OCI-LY1 (cell line): Measurements from ENCODE around the gene KNSTRN.

Source experiments
- H2AFZ ChIP-seq: fragments of 200-600 bp; sonication (generic), shearing (Covaris generic); 2 replicates; pipeline ENCODE4 v1.6.0; 2014; ENCODE audit warnings: antibody characterized with exemption, mild to moderate bottlenecking, low read length
- H3F3A ChIP-seq: fragments of 200-600 bp; sonication (generic), shearing (Covaris generic); 2 replicates; pipeline ENCODE4 v1.6.0; 2014; ENCODE audit warnings: mild to moderate bottlenecking, antibody characterized with exemption, low read length, moderate library complexity; ENCODE audit not compliant: insufficient read depth
- H3K27ac ChIP-seq: fragments of 200-600 bp; sonication (generic); 2 replicates; pipeline ENCODE4 v1.5.1; 2014; ENCODE audit warnings: low read length, mixed run types, mild to moderate bottlenecking, low read depth; ENCODE audit not compliant: poor library complexity, severe bottlenecking
- H3K27me3 ChIP-seq: fragments of 200-600 bp; sonication (generic); 2 replicates; pipeline ENCODE4 v1.6.0; 2014; ENCODE audit warnings: antibody characterized with exemption, mild to moderate bottlenecking, low read length, moderate library complexity; ENCODE audit not compliant: insufficient read depth
- H3K36me3 ChIP-seq: fragments of 200-600 bp; sonication (generic); 2 replicates; pipeline ENCODE4 v1.6.1; 2014; ENCODE audit warnings: mild to moderate bottlenecking, antibody characterized with exemption, low read length, moderate library complexity, mixed read lengths; ENCODE audit not compliant: insufficient read depth
- H3K4me1 ChIP-seq: fragments of 200-600 bp; sonication (generic); 2 replicates; pipeline ENCODE4 v1.5.1; 2014; ENCODE audit warnings: mild to moderate bottlenecking, low read length, moderate library complexity; ENCODE audit not compliant: insufficient read depth, severe bottlenecking
- H3K4me2 ChIP-seq: fragments of 200-600 bp; sonication (generic), shearing (Covaris generic); 2 replicates; pipeline ENCODE4 v1.6.1; 2014; ENCODE audit warnings: low read length
- H3K4me3 ChIP-seq: fragments of 200-600 bp; sonication (generic); 2 replicates; pipeline ENCODE4 v1.5.1; 2014; ENCODE audit warnings: low read length, low read depth, mild to moderate bottlenecking, mixed read lengths; ENCODE audit not compliant: poor library complexity, severe bottlenecking
- H3K79me2 ChIP-seq: fragments of 200-600 bp; shearing (Covaris generic); 2 replicates; pipeline ENCODE4 v1.6.1; 2016; ENCODE audit warnings: mixed run types, low read length, mixed read lengths; ENCODE audit not compliant: insufficient read depth
- H3K9ac ChIP-seq: fragments of 200-600 bp; sonication (generic), shearing (Covaris generic); 2 replicates; pipeline ENCODE4 v1.6.1; 2014; ENCODE audit warnings: mild to moderate bottlenecking, low read length, mixed read lengths
- H3K9me2 ChIP-seq: fragments of 200-600 bp; sonication (generic), shearing (Covaris generic); 2 replicates; pipeline ENCODE4 v1.6.1; 2014; ENCODE audit warnings: low read depth, mild to moderate bottlenecking, low read length, mixed read lengths
- H3K9me3 ChIP-seq: fragments of 200-600 bp; shearing (Covaris generic); 2 replicates; pipeline ENCODE4 v1.6.1; 2014; ENCODE audit warnings: low read length, mixed read lengths
- H4K20me1 ChIP-seq: fragments of 200-600 bp; sonication (generic), shearing (Covaris generic); 2 replicates; pipeline ENCODE4 v1.6.0; 2016; ENCODE audit warnings: mild to moderate bottlenecking, low read length; ENCODE audit not compliant: insufficient read depth
- EZH2 ChIP-seq: fragments of 200-600 bp; sonication (generic), shearing (Covaris generic); IDR thresholded peaks from 2 replicates; pipeline ENCODE4 v1.8.0; 2017; ENCODE audit warnings: borderline replicate concordance, mixed run types, mild to moderate bottlenecking, antibody characterized with exemption, low read length, moderate library complexity, mixed read lengths
- TF ChIP-seq, protein P1 (sequence below): fragments of 200-600 bp; sonication (generic), shearing (Covaris generic); IDR thresholded peaks from 2 replicates; pipeline ENCODE4 v1.5.1; 2017; ENCODE audit warnings: mild to moderate bottlenecking, antibody characterized with exemption, low read length, moderate library complexity, mixed read lengths

KNSTRN gene

DNA sequence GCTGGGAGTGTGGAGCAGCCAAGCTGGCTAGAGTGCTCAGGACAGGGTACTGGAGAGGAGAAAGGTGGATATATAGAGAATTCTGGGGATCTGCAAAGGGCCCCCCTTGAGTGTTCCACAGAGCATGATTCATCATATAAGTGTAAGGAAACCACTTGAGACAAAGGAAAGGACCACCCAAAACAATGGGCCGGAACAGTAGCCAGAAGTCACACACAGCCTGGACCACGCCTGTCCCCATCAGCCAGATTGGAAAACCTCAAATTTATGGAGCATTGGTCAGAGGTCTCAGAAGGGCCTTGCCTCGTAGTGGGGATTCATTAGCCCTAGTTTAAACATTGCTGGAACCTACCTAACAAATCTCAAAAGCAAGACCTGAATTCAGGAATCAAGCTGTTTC lies 4.9 kb upstream of the KNSTRN start:
- Histone ChIP-seq H3K9me3 (no peaks in the 10 kb centered on the region), H3K4me2 (no peak overlapping the region), H3F3A (no peaks in the 10 kb centered on the region), H3K27ac (no peak overlapping the region), H4K20me1 (no peaks in the 10 kb centered on the region), H3K9me2 (no peaks in the 10 kb centered on the region), H3K4me3 (no peak overlapping the region), H3K4me1 (peaks cover 3% of the 10 kb centered on the region), H3K36me3 (no peaks in the 10 kb centered on the region), H3K9ac (no peak overlapping the region), H2AFZ (no peak overlapping the region), H3K79me2 (no peaks in the 10 kb centered on the region), H3K27me3 (0 out of 2 replicates have a peak, but pooled peaks cover 2% of the 10 kb centered on the region)
- TF ChIP-seq EZH2 = no peak
- TF ChIP-seq, protein P1, sequence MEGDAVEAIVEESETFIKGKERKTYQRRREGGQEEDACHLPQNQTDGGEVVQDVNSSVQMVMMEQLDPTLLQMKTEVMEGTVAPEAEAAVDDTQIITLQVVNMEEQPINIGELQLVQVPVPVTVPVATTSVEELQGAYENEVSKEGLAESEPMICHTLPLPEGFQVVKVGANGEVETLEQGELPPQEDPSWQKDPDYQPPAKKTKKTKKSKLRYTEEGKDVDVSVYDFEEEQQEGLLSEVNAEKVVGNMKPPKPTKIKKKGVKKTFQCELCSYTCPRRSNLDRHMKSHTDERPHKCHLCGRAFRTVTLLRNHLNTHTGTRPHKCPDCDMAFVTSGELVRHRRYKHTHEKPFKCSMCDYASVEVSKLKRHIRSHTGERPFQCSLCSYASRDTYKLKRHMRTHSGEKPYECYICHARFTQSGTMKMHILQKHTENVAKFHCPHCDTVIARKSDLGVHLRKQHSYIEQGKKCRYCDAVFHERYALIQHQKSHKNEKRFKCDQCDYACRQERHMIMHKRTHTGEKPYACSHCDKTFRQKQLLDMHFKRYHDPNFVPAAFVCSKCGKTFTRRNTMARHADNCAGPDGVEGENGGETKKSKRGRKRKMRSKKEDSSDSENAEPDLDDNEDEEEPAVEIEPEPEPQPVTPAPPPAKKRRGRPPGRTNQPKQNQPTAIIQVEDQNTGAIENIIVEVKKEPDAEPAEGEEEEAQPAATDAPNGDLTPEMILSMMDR = no peak

GRCh38 chr15:40379374-40379773 lies 3.1 kb upstream of the KNSTRN start:
- Histone ChIP-seq H3K9ac (no peak overlapping the region), H3F3A (no peaks in the 10 kb centered on the region), H3K4me1 (peaks cover 12% of the 10 kb centered on the region), H4K20me1 (no peaks in the 10 kb centered on the region), H3K9me3 (no peaks in the 10 kb centered on the region), H2AFZ (no peak overlapping the region), H3K79me2 (peaks cover 16% of the 10 kb centered on the region), H3K27me3 (0 out of 2 replicates have a peak, but pooled peaks cover 2% of the 10 kb centered on the region), H3K36me3 (peaks cover under 1% of the 10 kb centered on the region; the same call in 1 of the 2 replicates), H3K4me2 (no peak overlapping the region), H3K4me3 (no peak overlapping the region), H3K9me2 (no peaks in the 10 kb centered on the region), H3K27ac (no peak overlapping the region)
- TF ChIP-seq EZH2 = no peak
- TF ChIP-seq, protein P1 = no peak

DNA sequence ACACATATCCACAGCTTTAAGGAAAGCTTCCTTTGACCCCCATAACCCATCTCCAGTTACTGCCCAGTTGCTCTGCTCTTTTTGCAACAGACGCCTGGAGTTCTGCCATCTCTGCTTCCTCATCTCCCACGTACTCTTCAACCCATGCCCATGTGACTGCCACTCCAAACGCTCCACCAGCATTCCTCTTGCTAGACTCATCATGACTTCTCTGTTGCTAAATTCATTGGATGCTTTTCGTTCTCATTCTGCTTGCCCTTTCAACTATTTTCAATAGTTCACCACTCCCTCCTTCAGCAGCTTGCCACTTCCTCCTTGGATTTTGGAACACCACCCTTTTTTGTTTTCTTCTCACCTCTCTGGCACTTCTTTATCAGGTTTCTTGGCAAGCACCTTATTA lies 2.7 kb upstream of the KNSTRN start:
- H3K4me1 ChIP-seq = peaks cover 16% of the 10 kb centered on the region
- peaks cover 6% of the 10 kb centered on the region; the same call in 1 of the 2 replicates for H3K36me3 ChIP-seq
- H3K79me2 ChIP-seq = peaks cover 20% of the 10 kb centered on the region
- H4K20me1 ChIP-seq = no peaks in the 10 kb centered on the region
- no peak overlapping the region for H3K27ac ChIP-seq
- no peaks in the 10 kb centered on the region for H3K9me2 ChIP-seq
- H3F3A ChIP-seq = no peaks in the 10 kb centered on the region
- no peak overlapping the region for H3K4me2 ChIP-seq
- no peak overlapping the region for H3K4me3 ChIP-seq
- TF ChIP-seq EZH2 = no peak
- TF ChIP-seq, protein P1 = no peak
- H3K9ac ChIP-seq = no peak overlapping the region
- no peaks in the 10 kb centered on the region for H3K9me3 ChIP-seq
- H3K27me3 ChIP-seq = 0 out of 2 replicates have a peak, but pooled peaks cover 2% of the 10 kb centered on the region
- no peak overlapping the region for H2AFZ ChIP-seq
